ENCODE measurements around the gene SIPA1.
"Not testable (repeated sequence)": the region's sequence is repeated elsewhere in the genome, so short reads cannot be mapped to it uniquely, and the experiment has no call there.

SIPA1 gene

GRCh38 chr11:65623852-65624616 is 13.9 kb upstream of the SIPA1 start:
- no peak for DNase-seq

- DNase-seq: no peak
Observed at GRCh38 chr11:65624931-65625627, 12.8 kb upstream of the SIPA1 start.

DNA sequence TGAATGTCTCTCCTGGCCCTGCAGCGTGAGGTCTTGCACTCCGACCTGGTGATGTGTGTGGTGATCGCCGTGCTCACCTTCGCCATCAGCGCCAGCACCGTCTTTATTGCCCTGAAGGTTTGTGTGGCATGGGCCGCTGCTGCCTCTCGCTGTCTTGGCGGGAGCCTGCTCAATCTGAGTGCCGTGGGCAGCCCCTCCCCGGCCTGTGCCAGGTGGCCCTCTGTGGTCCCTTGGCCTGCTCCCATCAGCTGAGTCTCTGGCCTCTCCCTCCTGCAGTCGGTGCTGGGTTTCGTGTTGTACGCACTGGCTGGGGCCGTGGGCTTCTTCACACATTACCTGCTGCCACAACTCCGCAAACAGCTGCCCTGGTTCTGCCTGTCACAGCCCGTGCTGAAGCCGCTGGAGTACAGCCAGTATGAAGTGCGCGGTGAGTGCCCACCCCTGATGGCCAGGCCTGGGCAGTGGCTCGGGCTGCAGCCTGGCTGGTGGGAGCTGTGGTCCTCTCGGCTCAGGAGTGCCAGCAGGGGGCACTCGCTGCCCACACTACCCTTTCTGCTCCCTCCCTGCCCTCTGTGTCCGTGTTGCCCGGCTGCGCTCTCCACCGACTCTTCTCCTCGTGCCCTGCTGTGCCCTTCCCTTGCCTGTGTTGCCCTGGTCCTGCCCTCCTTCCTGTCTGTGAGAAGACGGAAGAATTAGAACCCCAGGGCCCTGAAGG is 12.1 kb upstream of the SIPA1 start:
- DNase-seq: peak; percentile 76

- DNase-seq: no peak
Observed at GRCh38 chr11:65627202-65627601, 10.7 kb upstream of the SIPA1 start.

DNA sequence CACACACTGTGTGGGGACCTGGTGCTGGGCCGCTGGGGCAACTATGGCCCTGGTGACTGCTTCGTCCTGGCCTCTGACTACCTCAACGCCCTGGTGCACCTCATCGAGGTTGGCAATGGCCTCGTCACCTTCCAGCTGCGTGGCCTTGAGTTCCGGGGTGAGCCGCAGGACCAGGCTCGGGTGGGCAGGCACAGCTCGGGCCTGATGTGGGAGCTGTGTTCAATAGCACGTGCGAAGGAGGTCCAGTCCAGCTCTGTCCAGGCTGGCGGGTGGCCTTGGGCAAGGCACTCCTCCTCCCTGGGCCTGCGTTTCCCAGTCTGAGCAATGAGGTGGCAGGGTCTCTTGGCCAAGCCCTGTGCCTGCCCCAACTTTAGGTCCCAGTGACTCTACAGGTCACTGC is 8.3 kb upstream of the SIPA1 start:
- no peak for DNase-seq

GRCh38 chr11:65630215-65630614 is 7.7 kb upstream of the SIPA1 start:
- DNase-seq: no peak

GRCh38 chr11:65633390-65634108 is 4.4 kb upstream of the SIPA1 start:
- DNase-seq: peak; percentile 38

GRCh38 chr11:65634109-65634436 is 3.8 kb upstream of the SIPA1 start:
- no peak for DNase-seq

- no peak for DNase-seq
Observed at GRCh38 chr11:65634440-65634839, 3.5 kb upstream of the SIPA1 start.

- no peak for DNase-seq
Observed at GRCh38 chr11:65634905-65635731, 2.8 kb upstream of the SIPA1 start.

DNA sequence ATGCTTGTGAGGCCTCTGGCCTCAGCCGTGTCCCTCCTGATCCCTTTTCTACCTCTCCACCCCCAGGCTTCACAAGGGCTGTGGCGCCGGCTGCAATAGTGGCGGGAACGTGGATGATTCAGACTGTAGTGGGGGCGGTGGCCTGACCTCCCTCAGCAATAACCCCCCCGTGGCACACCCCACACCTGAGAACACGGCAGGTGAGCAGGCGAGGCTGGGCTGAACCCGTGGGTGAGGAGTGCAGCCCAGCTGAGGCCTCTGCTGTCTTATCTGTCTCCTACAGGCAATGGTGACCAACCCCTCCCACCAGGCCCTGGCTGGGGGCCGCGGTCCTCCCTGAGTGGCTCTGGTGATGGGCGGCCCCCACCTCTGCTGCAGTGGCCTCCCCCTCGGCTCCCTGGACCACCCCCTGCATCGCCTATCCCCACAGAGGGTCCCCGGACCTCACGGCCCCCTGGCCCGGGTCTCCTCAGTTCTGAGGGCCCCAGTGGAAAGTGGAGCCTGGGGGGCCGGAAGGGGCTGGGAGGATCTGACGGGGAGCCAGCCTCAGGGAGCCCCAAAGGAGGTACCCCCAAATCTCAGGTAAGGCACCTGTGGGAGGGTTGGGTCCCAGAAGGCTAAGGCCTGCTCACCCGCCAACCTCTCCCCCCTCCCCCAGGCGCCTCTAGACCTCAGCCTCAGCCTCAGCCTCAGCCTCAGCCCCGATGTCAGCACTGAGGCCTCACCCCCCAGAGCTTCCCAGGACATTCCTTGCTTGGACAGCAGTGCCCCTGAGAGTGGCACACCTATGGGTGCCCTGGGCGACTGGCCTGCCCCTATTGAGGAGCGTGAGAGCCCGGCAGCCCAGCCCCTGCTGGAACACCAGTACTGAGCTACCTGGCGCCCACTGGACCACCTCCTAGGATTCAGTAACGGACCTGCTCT is 1.5 kb upstream of the SIPA1 start:
- no peak for DNase-seq

DNA sequence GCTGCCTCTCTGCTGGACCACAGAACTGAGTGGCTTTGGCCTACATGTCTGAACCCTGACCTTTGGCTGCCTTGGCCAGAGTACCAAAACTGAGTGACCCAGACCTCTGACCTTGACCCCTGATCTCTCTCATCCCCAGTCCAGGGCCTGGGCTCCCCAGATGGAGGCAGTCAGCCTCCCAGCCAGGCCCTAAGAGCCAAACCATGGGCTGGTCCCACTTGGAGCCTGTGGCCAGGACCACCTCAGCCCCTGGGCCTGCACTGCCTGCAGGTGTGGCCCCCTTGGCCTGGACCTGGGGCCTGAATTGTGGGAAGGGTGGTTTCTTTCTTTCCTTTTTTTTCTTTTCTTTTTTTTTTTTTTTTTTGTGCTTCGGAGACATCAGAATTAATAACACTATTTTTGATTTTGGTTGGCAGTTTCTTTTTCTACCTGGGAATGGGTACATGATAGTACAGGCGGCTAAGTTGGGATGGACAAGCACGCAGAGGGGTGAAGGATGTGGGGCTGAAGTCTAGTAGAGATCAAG is 806 bp upstream of the SIPA1 start:
- no peak for DNase-seq

DNA sequence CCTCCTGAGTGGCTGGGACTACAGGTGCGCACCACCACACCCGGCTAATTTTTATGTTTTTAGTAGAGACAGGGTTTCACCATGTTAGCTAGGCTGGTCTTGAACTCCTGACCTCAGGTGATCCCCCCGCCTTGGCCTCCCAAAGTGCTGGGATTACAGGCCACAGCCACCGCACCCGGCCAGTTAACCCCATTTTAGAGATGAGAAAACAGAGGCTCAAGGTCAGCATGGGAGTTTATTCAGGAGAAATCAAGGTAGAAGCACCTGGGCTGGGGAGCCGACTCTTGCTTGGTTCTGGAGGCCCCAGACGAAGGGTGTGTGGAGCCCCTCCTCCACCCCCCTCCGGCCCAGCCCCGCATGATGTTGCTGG is 1.3 kb downstream of the SIPA1 start:
- not testable (repeated sequence) for DNase-seq

DNA sequence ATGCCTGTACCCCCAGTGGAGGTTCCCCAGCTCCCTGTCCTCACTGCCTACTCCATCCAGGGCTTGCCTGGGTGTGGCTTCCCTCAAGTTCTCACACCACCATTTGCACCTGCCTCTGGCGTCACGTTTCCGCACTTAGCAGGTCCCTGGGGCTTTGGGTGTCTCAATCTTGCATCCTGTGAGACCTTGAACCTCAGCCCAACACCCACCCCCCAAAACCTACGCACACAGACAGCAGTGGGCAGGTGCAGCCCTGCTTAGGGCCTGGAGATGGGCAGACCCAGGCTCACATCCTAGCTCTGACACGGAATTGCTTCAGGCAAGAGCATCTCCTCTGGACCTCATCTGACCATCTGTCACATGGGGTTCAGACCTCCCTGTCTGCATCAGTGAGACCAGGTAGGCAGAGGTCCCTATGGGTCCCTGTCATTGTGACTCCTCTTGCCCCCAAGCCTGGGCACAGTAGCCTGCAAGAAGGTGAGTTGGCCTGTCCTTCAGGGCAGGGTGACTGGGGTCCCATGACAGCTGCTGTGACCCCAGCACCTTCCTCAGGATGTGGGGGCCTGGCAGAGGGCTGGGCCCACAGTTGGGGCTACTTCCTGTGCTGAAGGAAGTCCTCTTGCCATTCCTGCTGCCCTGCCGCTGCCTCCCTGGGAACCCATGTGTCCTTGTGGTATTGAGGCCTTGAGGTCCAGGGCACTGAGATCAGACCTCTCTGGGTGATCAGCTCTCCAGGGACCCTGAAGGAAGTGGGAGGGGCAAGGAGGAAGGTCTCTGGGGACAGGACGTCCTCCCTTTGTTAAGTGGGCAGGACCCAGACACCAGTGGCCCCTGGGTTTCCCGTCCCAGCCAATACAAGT is 2.0 kb downstream of the SIPA1 start:
- peak; percentile 78 for DNase-seq

DNA sequence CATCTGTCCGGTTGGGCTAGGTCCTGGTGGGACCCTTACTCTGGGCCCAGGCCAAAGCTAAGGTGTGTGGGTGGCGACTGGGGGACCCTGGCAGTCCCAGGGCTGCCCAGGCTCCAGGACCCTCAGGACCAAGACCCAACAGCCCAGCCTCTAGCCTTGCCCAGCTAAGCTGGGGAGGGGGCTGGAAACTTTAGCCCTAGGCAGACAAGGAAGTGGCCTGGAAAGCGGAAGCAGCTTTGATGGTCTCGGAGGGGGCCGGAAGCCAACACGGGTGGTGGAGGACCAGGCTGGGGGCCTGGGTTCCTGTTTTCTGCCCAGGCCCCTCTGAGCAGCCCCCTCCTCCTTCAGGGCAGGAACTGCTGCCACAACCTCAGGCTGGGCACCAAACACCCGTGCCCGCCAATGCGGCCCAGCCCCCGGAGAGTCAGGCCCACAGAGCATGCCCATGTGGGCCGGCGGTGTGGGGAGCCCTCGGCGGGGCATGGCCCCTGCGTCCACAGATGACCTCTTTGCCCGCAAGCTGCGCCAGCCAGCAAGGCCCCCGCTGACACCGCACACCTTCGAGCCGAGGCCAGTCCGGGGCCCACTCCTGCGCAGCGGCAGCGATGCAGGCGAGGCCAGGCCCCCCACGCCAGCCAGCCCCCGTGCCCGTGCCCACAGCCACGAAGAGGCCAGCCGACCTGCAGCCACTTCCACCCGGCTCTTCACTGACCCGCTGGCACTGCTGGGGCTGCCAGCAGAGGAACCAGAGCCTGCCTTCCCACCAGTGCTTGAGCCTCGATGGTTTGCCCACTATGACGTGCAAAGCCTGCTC is 2.8 kb downstream of the SIPA1 start:
- peak; percentile 64 for DNase-seq

- DNase-seq: no peak
Observed at GRCh38 chr11:65641297-65642013, 3.6 kb downstream of the SIPA1 start.

DNA sequence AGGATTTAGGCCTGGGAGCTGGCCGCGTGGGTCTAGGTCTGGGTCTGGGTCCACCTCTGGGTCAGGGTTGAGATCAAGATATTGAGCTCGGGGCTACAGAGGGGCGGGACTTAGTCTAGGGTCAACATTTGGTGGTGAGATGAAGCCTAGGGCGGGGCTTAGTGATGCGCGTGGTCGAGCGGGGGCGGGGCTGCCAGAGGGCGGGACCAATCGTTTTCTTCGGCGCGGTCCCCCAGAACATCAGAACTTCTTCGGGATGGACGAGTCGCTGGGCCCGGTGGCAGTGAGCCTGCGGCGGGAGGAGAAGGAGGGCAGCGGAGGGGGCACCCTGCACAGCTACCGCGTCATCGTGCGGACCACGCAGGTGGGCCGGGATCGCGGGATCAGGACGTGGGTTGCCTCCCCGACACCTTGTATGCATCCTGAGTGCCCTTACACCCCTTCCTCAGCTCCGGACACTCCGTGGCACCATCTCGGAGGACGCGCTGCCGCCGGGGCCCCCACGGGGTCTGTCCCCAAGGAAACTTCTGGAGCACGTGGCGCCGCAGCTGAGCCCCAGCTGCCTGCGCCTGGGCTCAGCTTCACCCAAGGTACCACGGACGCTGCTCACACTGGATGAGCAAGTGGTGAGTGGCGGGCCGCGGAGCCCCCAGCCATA is 4.2 kb downstream of the SIPA1 start:
- no peak for DNase-seq

DNA sequence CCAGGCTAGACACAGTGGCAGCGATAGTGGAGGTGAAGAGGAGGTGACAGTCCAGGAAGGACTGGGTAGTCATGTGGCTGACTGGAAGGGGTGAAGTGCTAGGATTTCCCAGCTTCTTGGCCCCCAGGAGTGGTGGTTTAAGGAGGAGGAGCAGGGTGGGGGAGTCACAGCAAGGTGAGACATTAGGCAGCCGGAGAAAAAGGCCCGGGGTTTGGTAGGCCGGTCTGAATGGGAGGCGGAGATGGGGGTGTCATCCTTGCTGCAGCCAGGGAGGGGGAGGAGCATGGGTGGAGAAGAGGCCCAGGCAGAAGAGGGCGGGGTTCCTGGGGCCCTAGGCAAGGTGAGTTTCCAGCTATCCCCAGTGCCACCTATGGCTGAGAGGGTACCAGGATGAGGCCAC is 6.1 kb downstream of the SIPA1 start:
- peak; percentile 52 for DNase-seq

Data from CD4-positive, alpha-beta T cell treated with Interleukin-17A for 4 hours (primary cell).